D341Med (cell line): ENCODE measurements around the gene SP1.
"Not testable (repeated sequence)": the region's sequence is repeated elsewhere in the genome, so short reads cannot be mapped to it uniquely, and the experiment has no call there.

Experiments used
- DNase-seq: peaks from one replicate; pipeline ENCODE4 v3.0.0; 2012; ENCODE audit warnings: low spot score

The SP1 gene

GRCh38 chr12:53361638-53362037, 18.3 kb upstream of the SP1 start:
- DNase-seq = not testable (repeated sequence)

- DNase-seq = no peak
Measured at GRCh38 chr12:53365245-53365904, 14.6 kb upstream of the SP1 start.

GRCh38 chr12:53373554-53374133, 6.3 kb upstream of the SP1 start:
- not testable (repeated sequence) for DNase-seq

- not testable (repeated sequence) for DNase-seq
Measured at GRCh38 chr12:53374277-53374676, 5.7 kb upstream of the SP1 start.

GRCh38 chr12:53376747-53377146, 3.2 kb upstream of the SP1 start:
- no peak for DNase-seq

GRCh38 chr12:53378222-53378621, 1.8 kb upstream of the SP1 start:
- no peak for DNase-seq

GRCh38 chr12:53378724-53379388, 1.1 kb upstream of the SP1 start:
- no peak for DNase-seq

GRCh38 chr12:53379389-53380103, 430 bp upstream of the SP1 start:
- DNase-seq = peak; percentile 93

GRCh38 chr12:53380794-53381730, 1.1 kb downstream of the SP1 start:
- DNase-seq = no peak

- DNase-seq = peak; percentile 49
Measured at GRCh38 chr12:53381731-53382630, 2.0 kb downstream of the SP1 start.

- no peak for DNase-seq
Measured at GRCh38 chr12:53383258-53383657, 3.3 kb downstream of the SP1 start.

- DNase-seq = not testable (repeated sequence)
Measured at GRCh38 chr12:53386381-53386780, 6.4 kb downstream of the SP1 start.

GRCh38 chr12:53388932-53389331, 9.0 kb downstream of the SP1 start:
- no peak for DNase-seq

GRCh38 chr12:53389702-53390101, 9.7 kb downstream of the SP1 start:
- no peak for DNase-seq

- DNase-seq = no peak
Measured at GRCh38 chr12:53391724-53392123, 11.7 kb downstream of the SP1 start.

GRCh38 chr12:53399896-53400295, 19.9 kb downstream of the SP1 start:
- DNase-seq = no peak

- DNase-seq = not testable (repeated sequence)
Measured at GRCh38 chr12:53402351-53402750, 22.4 kb downstream of the SP1 start.

GRCh38 chr12:53402871-53403270, 22.9 kb downstream of the SP1 start:
- no peak for DNase-seq

GRCh38 chr12:53410951-53411350, 31.0 kb downstream of the SP1 start:
- DNase-seq = no peak

- DNase-seq = no peak
Measured at GRCh38 chr12:53413485-53414204, 33.7 kb downstream of the SP1 start.
